Measurements from ENCODE around the gene NCEH1.

The NCEH1 gene

GRCh38 chr3:172582712-172583111 lies 128.2 kb downstream of the NCEH1 start:
- DNase-seq (ENCODE audit: low read depth in 2 of 2) = no peak

- no peak for DNase-seq (ENCODE audit: low read depth in 2 of 2)
Measured at GRCh38 chr3:172581757-172582166, 129.1 kb downstream of the NCEH1 start.

GRCh38 chr3:172580680-172581401 lies 130.0 kb downstream of the NCEH1 start:
- DNase-seq (ENCODE audit: low read depth in 2 of 2) = no peak
